ENCODE measurements around the gene CRADD. TPM values are rescaled to one million over a fixed set of nuclear protein-coding genes. Genes with fewer than 3 reads are reported as not detected.

CRADD gene
- total RNA-seq, 1 donor = 12.5 TPM

DNA sequence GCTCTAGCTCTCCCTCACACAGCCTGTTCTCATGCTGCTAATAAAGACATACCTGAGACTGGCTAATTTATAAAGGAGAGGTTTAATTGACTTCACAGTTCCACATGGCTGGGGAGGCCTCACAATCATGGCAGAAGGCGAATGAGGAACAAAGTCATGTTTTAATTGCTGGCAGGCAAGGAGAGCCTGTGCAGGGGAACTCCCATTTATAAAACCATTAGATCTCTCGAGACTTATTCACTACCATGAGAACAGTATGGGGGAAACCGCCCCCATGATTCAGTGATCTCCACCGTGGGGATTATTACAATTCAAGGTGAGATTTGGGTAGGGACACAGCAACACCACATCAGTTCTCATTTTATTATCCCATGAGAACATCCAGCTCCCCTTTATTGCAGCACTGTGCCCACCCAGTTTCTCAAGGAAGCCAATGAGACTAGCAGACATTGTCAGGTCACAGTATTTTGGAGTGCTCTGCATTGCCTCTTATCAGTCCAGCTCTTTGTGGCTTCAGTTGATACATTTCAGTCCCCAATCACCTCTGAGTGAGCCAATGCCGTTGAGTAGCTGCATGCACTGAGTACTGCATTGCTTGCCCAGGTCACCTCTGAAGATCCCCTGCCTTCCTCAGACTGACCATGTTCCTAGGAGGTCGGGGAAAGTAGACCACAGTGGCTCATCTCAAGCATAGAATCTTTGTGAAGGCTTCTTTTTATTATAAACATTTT is 131.2 kb downstream of the CRADD start:
- no peak overlapping the region for H3K4me3 ChIP-seq (ENCODE audit: low read depth, low read length)
- TF ChIP-seq, protein P1, sequence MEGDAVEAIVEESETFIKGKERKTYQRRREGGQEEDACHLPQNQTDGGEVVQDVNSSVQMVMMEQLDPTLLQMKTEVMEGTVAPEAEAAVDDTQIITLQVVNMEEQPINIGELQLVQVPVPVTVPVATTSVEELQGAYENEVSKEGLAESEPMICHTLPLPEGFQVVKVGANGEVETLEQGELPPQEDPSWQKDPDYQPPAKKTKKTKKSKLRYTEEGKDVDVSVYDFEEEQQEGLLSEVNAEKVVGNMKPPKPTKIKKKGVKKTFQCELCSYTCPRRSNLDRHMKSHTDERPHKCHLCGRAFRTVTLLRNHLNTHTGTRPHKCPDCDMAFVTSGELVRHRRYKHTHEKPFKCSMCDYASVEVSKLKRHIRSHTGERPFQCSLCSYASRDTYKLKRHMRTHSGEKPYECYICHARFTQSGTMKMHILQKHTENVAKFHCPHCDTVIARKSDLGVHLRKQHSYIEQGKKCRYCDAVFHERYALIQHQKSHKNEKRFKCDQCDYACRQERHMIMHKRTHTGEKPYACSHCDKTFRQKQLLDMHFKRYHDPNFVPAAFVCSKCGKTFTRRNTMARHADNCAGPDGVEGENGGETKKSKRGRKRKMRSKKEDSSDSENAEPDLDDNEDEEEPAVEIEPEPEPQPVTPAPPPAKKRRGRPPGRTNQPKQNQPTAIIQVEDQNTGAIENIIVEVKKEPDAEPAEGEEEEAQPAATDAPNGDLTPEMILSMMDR (IDR thresholded peaks at IDR 0.05; ENCODE audit: insufficient read depth, low read depth, low read length) = no peak
- DNase-seq (ENCODE audit: low read depth) = no peak

DNA sequence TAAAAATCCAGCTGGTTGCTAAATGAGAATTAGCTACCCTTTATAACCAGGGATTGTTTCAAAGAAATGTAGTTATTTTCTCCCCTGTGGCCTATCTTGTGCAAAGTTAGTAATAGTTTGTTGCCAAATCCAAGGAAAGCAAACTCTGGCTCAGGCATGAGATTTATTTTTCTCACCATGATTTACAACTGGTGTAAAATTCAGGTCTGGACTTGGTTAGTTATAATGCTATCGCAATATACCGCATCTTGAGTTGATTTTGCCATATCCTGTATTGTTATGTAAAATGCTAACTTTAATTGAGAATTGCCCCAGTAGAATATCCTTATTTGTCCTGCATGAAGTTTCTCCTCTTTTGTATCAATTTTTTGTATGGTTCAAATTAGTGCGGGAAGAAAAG is 135.5 kb downstream of the CRADD start:
- TF ChIP-seq, protein P1 (IDR thresholded peaks at IDR 0.05; ENCODE audit: insufficient read depth, low read depth, low read length) = no peak
- no peak overlapping the region for H3K4me3 ChIP-seq (ENCODE audit: low read depth, low read length)
- peak; percentile 82 for DNase-seq (ENCODE audit: low read depth)

DNA sequence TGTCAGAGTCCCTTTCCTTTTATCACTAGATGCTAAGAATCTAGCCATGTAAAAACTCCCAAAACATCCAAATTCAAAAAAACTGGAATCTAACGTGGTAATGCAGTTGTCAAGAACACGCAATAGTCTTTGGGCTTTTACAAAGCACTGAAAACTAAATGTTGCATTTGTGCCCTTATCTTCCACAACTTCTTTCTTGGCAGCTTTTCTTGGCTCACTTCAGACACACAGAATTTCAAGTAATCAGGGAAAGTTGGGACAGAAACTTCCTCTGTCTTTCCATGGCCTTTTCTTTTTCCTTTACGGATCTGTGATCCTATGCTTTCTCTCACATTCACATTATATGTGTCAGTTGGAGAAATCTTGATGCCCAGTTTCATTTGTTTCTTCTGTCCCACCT is 136.0 kb downstream of the CRADD start:
- TF ChIP-seq, protein P1 (IDR thresholded peaks at IDR 0.05; ENCODE audit: insufficient read depth, low read depth, low read length) = no peak
- H3K4me3 ChIP-seq (ENCODE audit: low read depth, low read length) = no peak overlapping the region
- DNase-seq (ENCODE audit: low read depth) = peak; percentile 57

DNA sequence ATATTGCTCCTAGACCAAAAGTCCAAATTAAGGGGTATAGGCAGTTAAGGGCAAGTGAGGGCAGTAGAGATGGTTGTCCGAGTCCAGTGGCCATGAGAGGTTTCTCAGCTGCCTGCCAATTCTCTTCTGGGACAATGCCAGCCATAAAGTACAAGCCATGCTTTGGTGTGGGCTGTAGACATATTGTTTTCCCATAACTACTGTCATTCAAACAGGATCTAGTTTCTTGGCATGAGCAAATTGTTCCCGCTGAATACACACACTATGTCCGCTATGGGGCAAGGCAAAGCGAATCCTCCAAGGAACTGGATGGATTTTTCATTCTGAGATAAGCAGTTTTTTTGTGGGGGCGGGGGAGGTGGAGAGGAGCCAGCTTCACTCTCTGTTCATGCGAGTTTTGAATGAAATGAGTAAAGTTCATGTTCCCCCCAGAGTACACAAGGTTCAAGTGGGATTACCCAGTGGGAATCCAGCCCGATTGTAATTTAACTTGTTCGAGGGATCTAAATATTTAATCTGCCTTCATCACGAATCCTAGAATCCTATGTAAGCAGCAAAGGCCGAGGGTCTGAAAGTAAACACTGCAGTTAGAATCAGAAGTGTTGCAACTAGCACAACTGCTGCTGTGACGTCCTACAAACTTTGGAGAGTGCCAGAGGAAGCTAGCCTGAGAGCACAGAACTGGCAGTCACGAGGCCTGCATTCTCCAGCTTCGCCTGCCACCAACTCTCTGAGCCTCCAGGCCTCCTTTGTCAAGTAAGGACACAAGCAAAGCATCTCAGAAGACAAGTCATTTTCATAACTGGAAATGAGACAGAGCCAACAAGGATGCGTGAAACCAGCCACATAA is 137.0 kb downstream of the CRADD start:
- no peak overlapping the region for H3K4me3 ChIP-seq (ENCODE audit: low read depth, low read length)
- TF ChIP-seq, protein P1 (IDR thresholded peaks at IDR 0.05; ENCODE audit: insufficient read depth, low read depth, low read length) = no peak
- DNase-seq (ENCODE audit: low read depth) = peak; percentile 97

DNA sequence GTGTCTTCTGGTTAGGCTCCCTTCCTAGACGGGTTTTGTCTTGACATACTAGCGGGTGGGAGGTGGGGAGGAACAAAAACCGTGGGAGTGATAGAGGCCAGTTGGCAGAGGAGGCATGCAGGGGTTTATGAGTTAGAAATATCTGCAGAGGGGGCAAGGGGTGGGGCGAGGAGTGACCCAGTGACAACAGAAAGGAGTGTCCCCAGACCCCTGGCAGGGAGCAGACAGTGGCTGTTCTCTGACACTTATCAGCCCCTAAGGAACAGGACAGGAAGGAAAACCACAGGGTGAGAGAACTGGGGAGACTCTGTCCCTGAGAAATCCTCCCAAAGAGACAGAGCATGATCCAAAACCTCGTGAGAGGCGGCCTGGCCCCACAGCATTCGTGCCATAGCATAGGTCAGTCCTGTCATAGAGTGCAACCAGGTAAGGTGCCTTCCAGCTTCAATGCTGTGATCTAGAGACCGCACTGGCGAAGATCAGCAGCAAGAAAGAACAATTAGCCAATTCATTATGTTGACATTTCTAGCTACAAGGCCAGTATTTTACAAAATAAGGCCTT is 141.4 kb downstream of the CRADD start:
- TF ChIP-seq, protein P1 (IDR thresholded peaks at IDR 0.05; ENCODE audit: insufficient read depth, low read depth, low read length) = no peak
- DNase-seq (ENCODE audit: low read depth) = no peak
- no peak overlapping the region for H3K4me3 ChIP-seq (ENCODE audit: low read depth, low read length)

DNA sequence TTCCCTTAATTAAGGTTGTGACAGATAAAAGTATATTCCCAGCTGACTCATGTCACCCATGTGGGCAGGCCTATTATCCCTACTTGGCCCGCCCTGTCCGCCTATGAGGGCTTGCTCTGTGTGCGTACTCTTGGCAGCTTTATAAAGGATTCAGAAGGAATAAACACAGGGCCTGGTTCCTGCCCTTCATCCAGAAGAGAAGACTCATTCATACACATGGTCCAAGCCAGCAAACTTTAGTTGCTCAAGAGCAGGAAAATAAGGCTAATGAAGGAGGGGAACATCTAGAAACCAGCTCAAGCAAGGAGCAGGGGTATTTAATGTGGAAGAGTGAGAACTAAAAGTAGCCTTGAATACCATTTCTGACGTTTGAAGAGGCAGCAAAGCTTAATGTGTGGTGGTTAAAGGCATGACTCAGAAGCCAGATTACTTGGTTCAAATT is 141.9 kb downstream of the CRADD start:
- H3K4me3 ChIP-seq (ENCODE audit: low read depth, low read length) = no peak overlapping the region
- TF ChIP-seq, protein P1 (IDR thresholded peaks at IDR 0.05; ENCODE audit: insufficient read depth, low read depth, low read length) = no peak
- DNase-seq (ENCODE audit: low read depth) = peak; percentile 92
